LNCAP (cell line): ENCODE data around the gene INPP5A.
A peak's percentile ranks its signal among the peaks of the same experiment; 100 is the strongest.

Source experiments
- CTCF ChIP-seq: fragments of 450-650 bp; IDR thresholded peaks from 2 replicates; pipeline ENCODE4 v1.5.1; 2017; ENCODE audit warnings: mild to moderate bottlenecking

The INPP5A gene

DNA sequence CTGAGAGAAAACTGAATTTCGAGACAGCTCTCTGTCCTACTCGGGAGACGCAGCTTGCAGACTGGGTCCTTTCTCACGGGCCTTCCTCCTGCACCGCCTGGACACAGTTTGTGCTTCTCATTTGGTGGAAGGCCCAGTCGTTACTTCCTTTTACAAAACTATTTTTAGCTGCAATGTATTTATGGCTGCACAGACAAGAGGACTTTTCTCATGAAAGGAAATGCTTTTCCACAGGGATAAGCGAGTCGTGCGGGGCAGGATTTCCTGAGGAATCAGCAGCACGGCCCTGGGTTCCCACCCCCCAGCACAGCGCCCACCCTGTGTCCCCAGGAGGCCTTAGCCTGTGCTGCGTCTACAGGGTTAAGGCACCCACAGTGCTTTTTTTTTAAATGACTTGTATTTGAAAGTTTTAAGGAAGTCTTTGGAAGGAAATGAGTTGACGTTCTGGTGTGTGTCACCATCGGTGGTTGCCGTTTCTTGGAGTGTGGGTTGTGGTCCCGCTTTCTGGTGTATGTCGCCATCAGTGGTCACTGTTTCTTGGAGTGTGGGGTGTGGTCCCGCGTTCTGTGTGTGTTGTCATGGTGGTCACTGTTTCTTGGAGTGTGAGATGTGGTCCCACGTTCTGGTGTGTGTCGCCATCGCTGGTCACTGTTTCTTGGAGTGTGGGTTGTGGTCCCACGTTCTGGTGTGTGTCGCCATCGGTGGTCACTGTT, 50.9 kb downstream of the INPP5A start:
- no peak for TF ChIP-seq CTCF

- TF ChIP-seq CTCF, result no peak
Observed at GRCh38 chr10:132589015-132589414, 51.4 kb downstream of the INPP5A start.

DNA sequence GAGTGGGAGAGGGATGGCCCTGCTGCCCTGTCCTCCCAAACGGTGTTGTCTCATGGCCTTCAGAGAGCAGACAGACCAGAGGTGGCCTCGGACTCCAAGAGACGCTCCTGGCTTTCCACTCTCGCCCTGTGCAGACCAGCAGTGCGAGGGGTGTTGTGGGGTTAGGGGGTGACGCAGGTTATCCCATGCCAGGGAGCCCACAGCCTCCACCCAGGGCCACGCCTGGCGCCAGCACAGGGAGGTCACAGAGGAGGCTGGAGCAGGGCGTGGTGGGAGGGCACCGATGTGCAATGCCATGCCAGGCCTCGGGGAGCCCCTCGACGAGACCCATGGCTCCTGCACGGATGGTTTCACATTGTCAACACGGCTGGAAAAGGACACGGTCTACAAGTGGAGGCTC, 52.1 kb downstream of the INPP5A start:
- no peak for TF ChIP-seq CTCF

DNA sequence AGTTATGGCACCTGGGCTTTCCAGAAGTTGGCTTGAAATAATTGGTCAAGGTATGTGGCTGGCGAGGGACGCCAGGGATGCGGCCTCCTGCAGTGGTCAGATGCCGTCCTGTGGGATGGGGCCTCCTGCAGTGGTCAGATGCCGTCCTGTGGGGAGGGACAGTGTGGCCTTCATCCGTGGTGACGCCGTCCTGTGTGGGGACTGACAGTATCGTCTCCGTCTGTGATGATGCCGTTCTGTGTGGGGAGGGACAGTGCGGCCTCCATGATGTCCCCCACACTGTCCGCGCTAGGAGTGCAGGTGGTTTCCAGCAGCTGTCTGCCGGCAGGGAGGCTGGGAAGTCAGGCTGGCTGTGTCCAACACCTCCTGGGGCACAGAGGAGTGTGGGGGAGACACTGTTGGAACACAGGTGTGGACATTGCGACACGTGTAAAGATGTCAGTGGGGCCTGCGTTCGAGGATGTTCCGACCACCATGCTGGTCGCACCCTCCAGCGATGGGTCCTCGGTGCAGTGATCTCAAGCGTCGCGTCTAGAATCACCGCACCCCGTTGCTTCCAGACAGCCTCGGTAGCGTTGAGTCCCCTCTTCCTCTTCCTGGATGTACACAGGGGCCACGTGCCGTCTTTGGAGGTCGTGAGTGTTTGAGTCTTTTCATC, 52.6 kb downstream of the INPP5A start:
- TF ChIP-seq CTCF, result no peak

DNA sequence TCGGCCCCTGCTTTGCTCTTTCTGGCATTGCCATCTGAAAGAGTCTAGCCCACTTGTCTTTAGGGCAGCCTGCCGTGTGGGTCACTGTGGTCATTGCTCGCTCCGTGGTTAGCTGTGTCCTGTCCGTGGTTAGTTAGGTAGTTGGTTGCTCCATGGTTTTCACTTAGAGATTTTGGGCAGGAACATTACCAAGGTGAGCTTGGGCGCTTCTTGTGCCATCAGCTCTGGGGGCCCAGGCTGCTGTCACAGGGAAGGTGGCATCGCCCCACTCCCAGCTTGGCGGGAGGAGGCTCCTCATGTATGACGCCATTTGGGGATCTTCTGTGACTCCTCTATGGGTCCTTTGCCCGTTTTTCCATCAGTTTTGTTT, 53.1 kb downstream of the INPP5A start:
- TF ChIP-seq CTCF, result no peak

GRCh38 chr10:132591166-132591971, 53.8 kb downstream of the INPP5A start:
- peak; percentile 34; the same call in 1 of the 2 replicates for TF ChIP-seq CTCF

DNA sequence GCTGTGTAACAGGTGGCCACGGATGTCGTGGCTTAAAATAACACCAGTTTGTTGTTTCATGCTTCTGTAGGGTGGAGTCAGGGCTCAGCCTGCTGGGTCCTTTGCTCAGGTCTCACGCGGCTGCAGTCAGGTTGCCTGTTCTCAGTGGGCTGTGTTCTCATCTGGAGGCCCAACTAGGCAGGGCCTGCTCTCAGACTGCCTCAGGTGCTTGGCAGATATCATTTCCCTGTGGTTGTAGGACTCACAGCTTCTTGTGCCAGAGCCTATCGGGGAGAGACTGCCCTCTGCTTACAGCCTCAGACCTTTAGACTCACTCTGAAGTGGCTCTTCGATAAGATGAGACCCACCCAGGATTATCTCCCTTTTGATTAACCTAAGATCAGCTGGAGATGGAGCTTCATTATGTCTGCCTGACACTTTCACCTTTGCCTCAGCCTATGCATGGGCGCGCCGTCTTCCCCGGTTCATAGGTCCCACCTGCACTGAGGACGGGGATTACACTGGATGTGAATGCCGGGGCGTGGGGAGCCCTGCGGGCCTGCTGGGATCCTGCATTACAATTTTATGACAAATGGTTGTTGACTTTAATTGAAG, 55.3 kb downstream of the INPP5A start:
- TF ChIP-seq CTCF, result no peak
